Ovary (tissue), 9 donors: ENCODE measurements around the gene OPALIN. TPM values are rescaled to one million over a fixed set of nuclear protein-coding genes. Genes with fewer than 3 reads are reported as not detected.

Experiments
- DNase-seq, 5 donors: peaks; one replicate each; pipeline ENCODE4 v3.0.0-alpha.2; 2019 to 2020
- H3K27ac ChIP-seq, 2 donors: fragments of 200-600 bp; one replicate each; pipeline versions ENCODE4 v1.5.1 to v1.8.0; 2019 to 2022
- H3K27me3 ChIP-seq: fragments of 200-600 bp; one replicate; pipeline ENCODE4 v1.8.0; 2022
- H3K36me3 ChIP-seq: fragments of 200-600 bp; sonication (generic); one replicate; pipeline ENCODE4 v1.5.1; 2019
- H3K4me1 ChIP-seq: one replicate; pipeline ENCODE4 v1.8.1; 2013; ENCODE audit warnings: mild to moderate bottlenecking, moderate library complexity; ENCODE audit not compliant: insufficient read depth
- H3K4me3 ChIP-seq: fragments of 200-600 bp; sonication (generic); one replicate; pipeline ENCODE4 v1.5.1; 2017
- H3K9me3 ChIP-seq, 2 donors: fragments of 200-600 bp in 1 of 2; sonication (generic) in 1 of 2; one replicate each; pipeline versions ENCODE4 v1.5.1 to v1.8.1; 2013 to 2019; ENCODE audit warnings: mild to moderate bottlenecking in 1 of 2, moderate library complexity in 1 of 2
- CTCF ChIP-seq, 3 donors: fragments of 450-650 bp in 2 of 3; fragments of 200-600 bp in 1 of 3; IDR thresholded peaks; one replicate each; pipeline versions ENCODE4 v1.5.1 to v1.8.0; 2016 to 2022; ENCODE audit warnings: antibody characterized with exemption in 3 of 3, mild to moderate bottlenecking in 1 of 3
- EP300 ChIP-seq: sonication (generic); formaldehyde crosslinking; IDR thresholded peaks from one replicate; pipeline ENCODE4 v1.6.1; 2017; ENCODE audit warnings: antibody characterized with exemption
- POLR2A ChIP-seq: fragments of 450-650 bp; IDR thresholded peaks from one replicate; pipeline ENCODE4 v1.6.1; 2017; ENCODE audit warnings: antibody characterized with exemption, mild to moderate bottlenecking, moderate library complexity
- WGBS, 3 donors: extraction: QIAGEN DNeasy Blood & Tissue Kit in 1 of 3; methylation state at CpG; one replicate each; pipeline versions ENCODE4 v1.1.5 to v1.1.7; 2013 to 2017; 5-methylcytosine and 5-hydroxymethylcytosine counted together
- intact Hi-C, 4 donors: fragments of 100-400 bp; cut with DNase I; formaldehyde crosslinking; loops; one replicate each; pipeline versions ENCODE4 v1.11.0 to v1.15.1; 2022 to 2023
- polyA plus RNA-seq, 2 donors: library from polyadenylated mRNA; stranded (reverse); fragments of 200-250 nt in 1 of 2; fragments of 350-450 nt in 1 of 2; fragmentation: Illumina TruSeq in 1 of 2; extraction: RNeasy Lipid Tissue Mini Kit (QIAGEN cat#74804) in 1 of 2; gene quantifications; one replicate each; pipeline ENCODE4 v1.2.3, GENCODE V29; 2013 to 2014
- total RNA-seq, 7 donors: library from RNA; depleted of rRNA in 2 of 7; stranded (reverse); fragments of >200 nt in 2 of 7; fragmentation: NEBNext Ultra II Directional in 3 of 7; extraction: Animal tissue kit (Norgen Biotek cat#: 25700) in 3 of 7; gene quantifications; one replicate each; pipeline versions ENCODE4 v1.1.0 to v1.2.4, GENCODE V29; 2016 to 2023
- donor health status: DM: no; HTN: no; CAD: no; lungs with moderate emphysema.
- donor health status: DM: no; HTN: no; CAD: no.
- donor health status: Bipolar disorder and iron deficiency.
- donor health status: DM: yes; HTN: yes; CAD: no.
- donor health status: DM: no; HTN: no; CAD: no.
- donor health status: DM: yes; HTN: yes; CAD: no.

Gene OPALIN
- total and polyA plus RNA-seq, 9 donors: 0.02 TPM; not detected in 8

GRCh38 chr10:96304230-96304629 lies 54.6 kb downstream of the OPALIN start, which contains the start of gene DNTT:
Gene DNTT (plus strand): TSS chr10:96304434. CDS start chr10:96304498, 64 bp downstream.
- Histone ChIP-seq H3K9me3 (no peaks in the 10 kb centered on the region), H3K27me3 (no peaks in the 10 kb centered on the region), H3K4me1 (peaks cover 4% of the 10 kb centered on the region), H3K36me3 (no peaks in the 10 kb centered on the region), H3K4me3 (no peak within 1 kb of the TSS), H3K27ac (no peak within 1 kb of the TSS)
- no peak for DNase-seq
- WGBS, 3 donors: 79 to 87% (median 86%) methylated on average over 8 of the region's 8 CpGs
- intact Hi-C loops: no loop called here
- no peak for TF ChIP-seq CTCF (IDR thresholded peaks at IDR 0.05)
- no peak for TF ChIP-seq POLR2A
- TF ChIP-seq EP300: no peak

- 50 to 74% (median 56%) methylated on average over 1 of the region's 1 CpG for WGBS, 3 donors
- H3K36me3 ChIP-seq: no peaks in the 10 kb centered on the region
- intact Hi-C loops: no loop called here
- no peak for DNase-seq
- H3K9me3 ChIP-seq: no peaks in the 10 kb centered on the region
- TF ChIP-seq CTCF (IDR thresholded peaks at IDR 0.05) (no peak), POLR2A (no peak)
- no peak overlapping the region for H3K27ac ChIP-seq
- H3K27me3 ChIP-seq: no peaks in the 10 kb centered on the region
- H3K4me3 ChIP-seq: no peak overlapping the region
- H3K4me1 ChIP-seq: no peaks in the 10 kb centered on the region
These were observed 57.2 kb downstream of the OPALIN start for GRCh38 chr10:96301616-96302015.

GRCh38 chr10:96299383-96299782 lies 59.4 kb downstream of the OPALIN start:
- H3K27ac ChIP-seq: no peak overlapping the region
- no peak overlapping the region for H3K4me3 ChIP-seq
- H3K36me3 ChIP-seq: no peaks in the 10 kb centered on the region
- intact Hi-C loops: no loop called here
- no peaks in the 10 kb centered on the region for H3K4me1 ChIP-seq
- no peak for DNase-seq
- H3K9me3 ChIP-seq: no peaks in the 10 kb centered on the region
- H3K27me3 ChIP-seq: no peaks in the 10 kb centered on the region
- 2 to 15% (median 2%) methylated on average over 5 of the region's 5 CpGs for WGBS, 3 donors
- TF ChIP-seq EP300: no peak
- TF ChIP-seq CTCF (IDR thresholded peaks at IDR 0.05): no peak
- no peak for TF ChIP-seq POLR2A

GRCh38 chr10:96298362-96298761 lies 60.4 kb downstream of the OPALIN start:
- intact Hi-C loops: no loop called here
- H3K4me1 ChIP-seq: no peaks in the 10 kb centered on the region
- H3K4me3 ChIP-seq: no peak overlapping the region
- H3K9me3 ChIP-seq: no peaks in the 10 kb centered on the region
- no peaks in the 10 kb centered on the region for H3K27me3 ChIP-seq
- TF ChIP-seq CTCF (IDR thresholded peaks at IDR 0.05): no peak
- no peak for TF ChIP-seq POLR2A
- TF ChIP-seq EP300: no peak
- H3K36me3 ChIP-seq: no peaks in the 10 kb centered on the region
- 71 to 83% (median 75%) methylated on average over 3 of the region's 3 CpGs for WGBS, 3 donors
- DNase-seq: no peak
- H3K27ac ChIP-seq: no peak overlapping the region

GRCh38 chr10:96297486-96297885 lies 61.3 kb downstream of the OPALIN start:
- no peak overlapping the region for H3K4me3 ChIP-seq
- no peak for DNase-seq
- H3K9me3 ChIP-seq: no peaks in the 10 kb centered on the region
- no peaks in the 10 kb centered on the region for H3K4me1 ChIP-seq
- intact Hi-C loops: no loop called here
- WGBS, 3 donors: 88 to 93% (median 90%) methylated on average over 2 of the region's 2 CpGs
- no peak for TF ChIP-seq CTCF (IDR thresholded peaks at IDR 0.05)
- no peak for TF ChIP-seq EP300
- TF ChIP-seq POLR2A: no peak
- no peaks in the 10 kb centered on the region for H3K36me3 ChIP-seq
- no peak overlapping the region for H3K27ac ChIP-seq
- no peaks in the 10 kb centered on the region for H3K27me3 ChIP-seq
